ENCODE results near the gene PPIE. TPM values are rescaled to one million over a fixed set of nuclear protein-coding genes. Genes with fewer than 3 reads are reported as not detected.

PPIE gene
- total RNA-seq, 1 experiment from 2014 or later: 42.5 TPM

GRCh38 chr1:39735731-39736130 lies 3.0 kb upstream of the PPIE start:
- Mint-ChIP-seq H3K27me3 (ENCODE audit: low read depth) (peaks cover 79% of the 10 kb centered on the region), H3K9me3 (peaks cover 3% of the 10 kb centered on the region; the same call in 1 of the 2 replicates), H3K27ac (no peak overlapping the region), H3K4me3 (no peak overlapping the region), H3K36me3 (peaks cover 4% of the 10 kb centered on the region), H3K4me1 (peaks cover 13% of the 10 kb centered on the region)
- ATAC-seq (no peak), DNase-seq (ENCODE audit: low spot score) (no peak)
- no peak for TF ChIP-seq ZNF219 (CRISPR knock-in tag; IDR thresholded peaks at IDR 0.05; ENCODE audit: borderline replicate concordance)
- no peak for TF ChIP-seq IRF1 (CRISPR knock-in tag; IDR thresholded peaks at IDR 0.05)
- TF ChIP-seq TP53 (CRISPR knock-in tag; IDR thresholded peaks at IDR 0.05): no peak
- TF ChIP-seq NR1H2 (CRISPR knock-in tag; IDR thresholded peaks at IDR 0.05): no peak
- no peak for TF ChIP-seq ARID4B (CRISPR knock-in tag; IDR thresholded peaks at IDR 0.05; ENCODE audit: borderline replicate concordance)
- TF ChIP-seq JAZF1 (CRISPR knock-in tag; IDR thresholded peaks at IDR 0.05): no peak
- TF ChIP-seq SMAD4 (CRISPR knock-in tag; IDR thresholded peaks at IDR 0.05): no peak
- TF ChIP-seq KAT7 (CRISPR knock-in tag; IDR thresholded peaks at IDR 0.05; ENCODE audit: borderline replicate concordance): no peak
- no peak for TF ChIP-seq E2F1 (CRISPR knock-in tag; IDR thresholded peaks at IDR 0.05)
- TF ChIP-seq PRRX2 (CRISPR knock-in tag; IDR thresholded peaks at IDR 0.05): no peak
- TF ChIP-seq CTCF (IDR thresholded peaks at IDR 0.05): no peak
- no peak for TF ChIP-seq IRF2 (CRISPR knock-in tag; IDR thresholded peaks at IDR 0.05; ENCODE audit: borderline replicate concordance, low read depth)
- TF ChIP-seq RORB (CRISPR knock-in tag; IDR thresholded peaks at IDR 0.05): no peak
- no peak for TF ChIP-seq USF1 (CRISPR knock-in tag; IDR thresholded peaks at IDR 0.05)
- TF ChIP-seq ZNF416 (CRISPR knock-in tag; IDR thresholded peaks at IDR 0.05): no peak
- TF ChIP-seq ZNF396 (CRISPR knock-in tag; IDR thresholded peaks at IDR 0.05; ENCODE audit: borderline replicate concordance): no peak
- TF ChIP-seq ESRRA (CRISPR knock-in tag; IDR thresholded peaks at IDR 0.05; ENCODE audit: borderline replicate concordance): no peak
- no peak for TF ChIP-seq FOXJ3 (CRISPR knock-in tag; IDR thresholded peaks at IDR 0.05; ENCODE audit: borderline replicate concordance)
- no peak for TF ChIP-seq CDX4 (CRISPR knock-in tag; IDR thresholded peaks at IDR 0.05; ENCODE audit: borderline replicate concordance)
- no peak for TF ChIP-seq ZNF423 (CRISPR knock-in tag; IDR thresholded peaks at IDR 0.05)
- CTCF ChIA-PET: interaction anchor here (2.0 kb wide), 1 partner anchor 64 kb away, joined by 5 read pairs; the partner anchor contains the start of gene NT5C1A
- POLR2A ChIA-PET: no interaction called here
